ENCODE measurements around the gene ITPR1. TPM values are rescaled to one million over a fixed set of nuclear protein-coding genes. Genes with fewer than 3 reads are reported as not detected.
A peak's percentile ranks its signal among the peaks of the same experiment; 100 is the strongest.

ITPR1 gene
- total RNA-seq, 1 donor from 2014 or later = 6.7 TPM

DNA sequence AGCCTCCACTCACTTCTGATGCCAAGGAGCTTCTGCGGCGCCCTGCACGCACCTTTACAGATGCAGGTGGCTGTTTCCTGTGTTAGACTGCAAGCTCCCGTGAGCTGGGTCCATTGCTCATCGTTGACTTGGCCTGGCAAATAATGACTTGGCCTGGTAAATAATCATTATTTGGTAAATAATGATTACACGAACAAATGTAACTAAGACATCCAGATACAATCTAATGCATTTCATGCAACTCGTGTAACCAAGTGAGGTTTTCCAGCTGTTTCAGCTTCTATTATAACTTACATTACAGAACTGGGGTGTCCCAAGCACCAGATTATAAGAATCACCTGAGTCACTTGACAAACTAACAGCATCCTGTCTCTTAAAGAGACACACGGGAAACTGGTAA lies 394.0 kb downstream of the ITPR1 start:
- Mint-ChIP-seq H3K27me3 (ENCODE audit: low read depth, unreplicated experiment) (no peaks in the 10 kb centered on the region), H3K4me1 (ENCODE audit: low read depth, unreplicated experiment) (peaks cover 15% of the 10 kb centered on the region), H3K9me3 (ENCODE audit: unreplicated experiment) (no peaks in the 10 kb centered on the region), H3K27ac (ENCODE audit: unreplicated experiment) (no peak overlapping the region), H3K36me3 (ENCODE audit: low read depth, unreplicated experiment) (no peaks in the 10 kb centered on the region), H3K4me3 (ENCODE audit: unreplicated experiment) (no peak overlapping the region)
- Histone ChIP-seq H3K27me3 (ENCODE audit: insufficient read depth, low read length) (no peaks in the 10 kb centered on the region), H3K36me3 (ENCODE audit: insufficient read depth, low read length) (no peaks in the 10 kb centered on the region), H3K9ac (ENCODE audit: low read length) (no peak overlapping the region), H3K79me2 (ENCODE audit: insufficient read depth, low read length) (no peaks in the 10 kb centered on the region), H3K4me3 (ENCODE audit: insufficient read depth, low read depth, low read length) (no peak overlapping the region), H4K20me1 (ENCODE audit: insufficient read depth, low read length) (no peaks in the 10 kb centered on the region), H2AFZ (ENCODE audit: low read depth, low read length) (no peak overlapping the region), H3K4me2 (ENCODE audit: low read length) (no peak overlapping the region), H3K27ac (ENCODE audit: low read depth, low read length) (no peak overlapping the region), H3K9me3 (ENCODE audit: insufficient read depth, low read depth, low read length) (no peaks in the 10 kb centered on the region), H3K4me1 (ENCODE audit: insufficient read depth, low read length) (peaks cover 15% of the 10 kb centered on the region)
- DNase-seq (ENCODE audit: low read depth) (no peak), FAIRE-seq (no peak)
- TF ChIP-seq, protein P1, sequence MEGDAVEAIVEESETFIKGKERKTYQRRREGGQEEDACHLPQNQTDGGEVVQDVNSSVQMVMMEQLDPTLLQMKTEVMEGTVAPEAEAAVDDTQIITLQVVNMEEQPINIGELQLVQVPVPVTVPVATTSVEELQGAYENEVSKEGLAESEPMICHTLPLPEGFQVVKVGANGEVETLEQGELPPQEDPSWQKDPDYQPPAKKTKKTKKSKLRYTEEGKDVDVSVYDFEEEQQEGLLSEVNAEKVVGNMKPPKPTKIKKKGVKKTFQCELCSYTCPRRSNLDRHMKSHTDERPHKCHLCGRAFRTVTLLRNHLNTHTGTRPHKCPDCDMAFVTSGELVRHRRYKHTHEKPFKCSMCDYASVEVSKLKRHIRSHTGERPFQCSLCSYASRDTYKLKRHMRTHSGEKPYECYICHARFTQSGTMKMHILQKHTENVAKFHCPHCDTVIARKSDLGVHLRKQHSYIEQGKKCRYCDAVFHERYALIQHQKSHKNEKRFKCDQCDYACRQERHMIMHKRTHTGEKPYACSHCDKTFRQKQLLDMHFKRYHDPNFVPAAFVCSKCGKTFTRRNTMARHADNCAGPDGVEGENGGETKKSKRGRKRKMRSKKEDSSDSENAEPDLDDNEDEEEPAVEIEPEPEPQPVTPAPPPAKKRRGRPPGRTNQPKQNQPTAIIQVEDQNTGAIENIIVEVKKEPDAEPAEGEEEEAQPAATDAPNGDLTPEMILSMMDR (IDR thresholded peaks at IDR 0.05; ENCODE audit: insufficient read depth, low read depth, low read length) = no peak
- TF ChIP-seq EZH2 (IDR thresholded peaks at IDR 0.05; ENCODE audit: insufficient read depth, low read length) = no peak

DNA sequence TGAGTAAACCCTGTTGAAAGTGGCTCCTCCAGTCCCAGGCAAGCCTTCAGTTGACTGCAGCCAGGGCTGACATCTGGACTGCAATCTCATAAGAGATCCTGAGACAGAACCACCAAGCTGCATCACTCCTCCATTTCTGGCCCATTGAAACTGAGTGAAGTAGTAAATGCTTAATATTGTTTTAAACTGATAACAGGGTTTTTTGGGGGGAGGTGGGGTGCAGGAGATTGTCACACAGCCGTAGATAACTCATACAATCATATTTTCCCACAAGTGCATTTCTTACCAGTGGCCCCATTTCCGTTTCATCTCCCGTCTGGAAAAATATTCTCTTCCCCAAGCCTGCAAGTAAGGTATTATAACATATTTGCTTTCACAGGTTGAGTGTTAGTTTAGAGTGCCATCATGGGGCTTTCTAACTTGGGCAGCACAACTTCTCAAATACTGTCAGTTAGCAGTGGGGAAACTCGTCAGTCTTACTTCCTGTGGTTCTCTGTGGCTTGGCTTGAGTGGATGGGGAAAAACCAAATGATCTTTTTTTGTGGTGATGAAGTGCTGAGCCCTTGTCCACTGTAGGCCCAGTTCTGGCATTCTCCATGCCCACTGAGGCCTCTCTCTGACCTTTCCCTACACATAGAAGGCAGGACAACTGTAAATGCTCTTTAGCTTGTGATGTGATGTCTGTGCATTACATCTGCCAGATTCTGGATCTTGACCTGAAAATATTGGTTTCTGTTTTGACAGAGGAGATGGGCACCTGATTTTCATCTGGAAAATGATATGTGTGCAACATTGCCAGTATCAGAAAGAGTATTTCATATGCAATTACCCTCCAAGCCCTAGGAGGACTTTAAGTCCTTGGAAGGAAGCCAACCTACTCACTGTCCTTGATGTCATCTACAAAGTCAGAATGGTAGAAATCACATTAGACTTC lies 396.0 kb downstream of the ITPR1 start:
- no peak overlapping the region for H3K4me3 Mint-ChIP-seq (ENCODE audit: unreplicated experiment)
- FAIRE-seq = peak; percentile 9
- H3K27me3 Mint-ChIP-seq (ENCODE audit: low read depth, unreplicated experiment) = peaks cover 2% of the 10 kb centered on the region
- H3K36me3 ChIP-seq (ENCODE audit: insufficient read depth, low read length) = no peaks in the 10 kb centered on the region
- no peak overlapping the region for H3K9ac ChIP-seq (ENCODE audit: low read length)
- no peaks in the 10 kb centered on the region for H3K9me3 ChIP-seq (ENCODE audit: insufficient read depth, low read depth, low read length)
- DNase-seq (ENCODE audit: low read depth) = peak; percentile 30
- TF ChIP-seq, protein P1 (IDR thresholded peaks at IDR 0.05; ENCODE audit: insufficient read depth, low read depth, low read length) = no peak
- no peak for TF ChIP-seq EZH2 (IDR thresholded peaks at IDR 0.05; ENCODE audit: insufficient read depth, low read length)
- H3K4me3 ChIP-seq (ENCODE audit: insufficient read depth, low read depth, low read length) = no peak overlapping the region
- H3K36me3 Mint-ChIP-seq (ENCODE audit: low read depth, unreplicated experiment) = no peaks in the 10 kb centered on the region
- no peak overlapping the region for H3K27ac ChIP-seq (ENCODE audit: low read depth, low read length)
- H3K79me2 ChIP-seq (ENCODE audit: insufficient read depth, low read length) = no peaks in the 10 kb centered on the region
- no peak overlapping the region for H3K27ac Mint-ChIP-seq (ENCODE audit: unreplicated experiment)
- no peaks in the 10 kb centered on the region for H3K9me3 Mint-ChIP-seq (ENCODE audit: unreplicated experiment)
- no peak overlapping the region for H3K4me2 ChIP-seq (ENCODE audit: low read length)
- H3K4me1 Mint-ChIP-seq (ENCODE audit: low read depth, unreplicated experiment) = peaks cover 15% of the 10 kb centered on the region
- no peaks in the 10 kb centered on the region for H3K27me3 ChIP-seq (ENCODE audit: insufficient read depth, low read length)
- H3K4me1 ChIP-seq (ENCODE audit: insufficient read depth, low read length) = peaks cover 15% of the 10 kb centered on the region
- no peaks in the 10 kb centered on the region for H4K20me1 ChIP-seq (ENCODE audit: insufficient read depth, low read length)
- H2AFZ ChIP-seq (ENCODE audit: low read depth, low read length) = no peak overlapping the region

DNA sequence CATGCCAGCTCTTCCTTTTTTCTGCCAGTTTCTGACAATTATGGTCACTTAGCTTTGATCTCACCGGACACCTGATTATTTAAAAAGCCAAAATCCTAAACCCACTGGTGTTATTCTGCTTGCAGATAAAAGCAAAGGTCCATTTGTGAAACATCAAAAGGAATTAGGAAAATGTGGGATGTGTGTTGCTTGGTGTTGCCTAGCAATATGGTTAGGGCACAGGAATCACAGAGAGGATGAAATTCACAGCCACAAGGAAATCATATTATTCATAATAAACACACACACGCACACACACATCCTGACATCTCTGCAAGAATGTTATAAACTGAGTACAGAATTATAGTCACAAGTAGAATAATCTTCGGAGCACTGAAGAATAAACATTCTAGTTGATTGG lies 396.7 kb downstream of the ITPR1 start:
- no peak overlapping the region for H3K4me3 Mint-ChIP-seq (ENCODE audit: unreplicated experiment)
- FAIRE-seq (no peak), DNase-seq (ENCODE audit: low read depth) (peak; percentile 51)
- H3K27ac ChIP-seq (ENCODE audit: low read depth, low read length) = no peak overlapping the region
- H3K9ac ChIP-seq (ENCODE audit: low read length) = no peak overlapping the region
- peaks cover 15% of the 10 kb centered on the region for H3K4me1 Mint-ChIP-seq (ENCODE audit: low read depth, unreplicated experiment)
- no peaks in the 10 kb centered on the region for H4K20me1 ChIP-seq (ENCODE audit: insufficient read depth, low read length)
- no peaks in the 10 kb centered on the region for H3K9me3 ChIP-seq (ENCODE audit: insufficient read depth, low read depth, low read length)
- H3K36me3 ChIP-seq (ENCODE audit: insufficient read depth, low read length) = no peaks in the 10 kb centered on the region
- H2AFZ ChIP-seq (ENCODE audit: low read depth, low read length) = no peak overlapping the region
- H3K36me3 Mint-ChIP-seq (ENCODE audit: low read depth, unreplicated experiment) = no peaks in the 10 kb centered on the region
- H3K4me3 ChIP-seq (ENCODE audit: insufficient read depth, low read depth, low read length) = no peak overlapping the region
- peaks cover 3% of the 10 kb centered on the region for H3K27me3 Mint-ChIP-seq (ENCODE audit: low read depth, unreplicated experiment)
- no peak overlapping the region for H3K4me2 ChIP-seq (ENCODE audit: low read length)
- H3K9me3 Mint-ChIP-seq (ENCODE audit: unreplicated experiment) = no peaks in the 10 kb centered on the region
- peaks cover 14% of the 10 kb centered on the region for H3K4me1 ChIP-seq (ENCODE audit: insufficient read depth, low read length)
- H3K27ac Mint-ChIP-seq (ENCODE audit: unreplicated experiment) = no peak overlapping the region
- no peaks in the 10 kb centered on the region for H3K27me3 ChIP-seq (ENCODE audit: insufficient read depth, low read length)
- TF ChIP-seq, protein P1 (IDR thresholded peaks at IDR 0.05; ENCODE audit: insufficient read depth, low read depth, low read length) = no peak
- no peak for TF ChIP-seq EZH2 (IDR thresholded peaks at IDR 0.05; ENCODE audit: insufficient read depth, low read length)
- no peaks in the 10 kb centered on the region for H3K79me2 ChIP-seq (ENCODE audit: insufficient read depth, low read length)
